Mesenteric fat pad (tissue), 1 donor: ENCODE data around the gene SMNDC1. TPM values are rescaled to one million over a fixed set of nuclear protein-coding genes. Genes with fewer than 3 reads are reported as not detected.
"Not testable (repeated sequence)": the region's sequence is repeated elsewhere in the genome, so short reads cannot be mapped to it uniquely, and the experiment has no call there.

Source experiments
- DNase-seq: peaks from one replicate; pipeline ENCODE4 v3.0.0-alpha.2; 2020; ENCODE audit warnings: low spot score
- long read RNA-seq: library from polyadenylated mRNA; unstranded; transcript quantifications from one replicate; pipeline ENCODE4 v2.0.0, GENCODE V29; 2020
- total RNA-seq: library from RNA; stranded (reverse); fragmentation: NEBNext Ultra II Directional; extraction: Animal tissue kit (Norgen Biotek cat#: 25700); gene quantifications from one replicate; pipeline ENCODE4 v1.2.1, GENCODE V29; 2021
- donor health status: DM: yes; HTN: yes; CAD: no.

Gene SMNDC1
- 26.1 TPM for total RNA-seq
- long read RNA-seq, full-length matches to known transcripts = 8 of 11 reads
- long read RNA-seq, partial matches to known transcripts = 2 of 11 reads
- long read RNA-seq, other reads (novel, unspliced or antisense) = 1 of 11 reads

DNA sequence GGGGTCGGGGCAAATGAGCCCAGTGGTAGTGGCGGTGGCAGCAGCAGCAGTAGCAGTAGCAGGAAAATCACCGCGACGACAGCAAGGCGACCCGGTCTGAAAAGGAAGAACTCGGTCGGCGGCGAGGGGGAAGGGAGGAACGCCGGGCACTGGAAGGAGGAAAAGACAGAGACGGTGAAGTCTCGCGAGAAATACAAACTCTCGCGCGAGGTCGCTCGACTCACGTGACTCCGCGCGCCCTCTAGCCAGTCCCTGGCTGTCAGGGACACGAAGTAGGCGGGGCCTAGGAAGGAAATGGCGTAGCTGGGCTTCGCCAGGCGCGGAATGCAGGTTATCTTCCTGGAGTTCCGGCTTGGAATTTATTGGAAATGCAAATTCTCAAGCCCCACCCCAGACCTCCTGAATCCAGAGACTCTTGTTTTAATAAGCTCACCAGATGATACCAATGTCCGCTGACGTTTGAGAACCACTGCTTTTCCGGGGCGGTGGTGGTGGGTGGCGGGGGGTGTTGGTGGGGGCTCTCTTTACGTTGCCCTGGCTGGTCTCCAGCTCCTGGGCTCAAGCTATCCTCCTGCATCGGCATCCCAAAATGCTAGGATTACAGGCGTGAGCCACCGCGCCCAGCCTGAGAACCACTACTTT is at the start of gene SMNDC1:
TSS of gene SMNDC1 (minus strand) at position 141 of the 642 bp plus-strand sequence. CDS start 1,333 bp downstream, outside the sequence.
- DNase-seq = peak; percentile 98

DNA sequence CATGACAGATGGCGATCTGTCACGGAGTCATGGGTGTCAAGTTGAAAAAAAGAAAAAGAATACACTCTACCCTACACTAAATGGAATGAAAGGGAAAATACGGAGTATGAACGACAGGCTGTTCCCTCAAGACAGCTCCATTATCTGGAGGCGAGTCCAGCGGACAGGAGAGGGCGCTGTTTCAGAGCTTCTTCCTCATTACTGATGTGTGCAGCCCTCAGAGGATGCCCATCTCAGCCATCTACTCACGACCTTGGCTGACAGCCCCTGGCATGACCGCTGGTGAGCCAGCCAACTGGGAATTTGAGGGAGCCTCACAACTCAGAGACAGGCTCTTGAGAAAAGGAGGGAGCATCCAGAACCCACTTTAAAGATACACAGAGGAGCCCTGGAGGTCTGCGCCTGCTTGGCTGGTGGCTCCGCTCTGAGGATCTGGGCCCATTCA is 49.6 kb upstream of the SMNDC1 start:
- DNase-seq = peak; percentile 90

DNA sequence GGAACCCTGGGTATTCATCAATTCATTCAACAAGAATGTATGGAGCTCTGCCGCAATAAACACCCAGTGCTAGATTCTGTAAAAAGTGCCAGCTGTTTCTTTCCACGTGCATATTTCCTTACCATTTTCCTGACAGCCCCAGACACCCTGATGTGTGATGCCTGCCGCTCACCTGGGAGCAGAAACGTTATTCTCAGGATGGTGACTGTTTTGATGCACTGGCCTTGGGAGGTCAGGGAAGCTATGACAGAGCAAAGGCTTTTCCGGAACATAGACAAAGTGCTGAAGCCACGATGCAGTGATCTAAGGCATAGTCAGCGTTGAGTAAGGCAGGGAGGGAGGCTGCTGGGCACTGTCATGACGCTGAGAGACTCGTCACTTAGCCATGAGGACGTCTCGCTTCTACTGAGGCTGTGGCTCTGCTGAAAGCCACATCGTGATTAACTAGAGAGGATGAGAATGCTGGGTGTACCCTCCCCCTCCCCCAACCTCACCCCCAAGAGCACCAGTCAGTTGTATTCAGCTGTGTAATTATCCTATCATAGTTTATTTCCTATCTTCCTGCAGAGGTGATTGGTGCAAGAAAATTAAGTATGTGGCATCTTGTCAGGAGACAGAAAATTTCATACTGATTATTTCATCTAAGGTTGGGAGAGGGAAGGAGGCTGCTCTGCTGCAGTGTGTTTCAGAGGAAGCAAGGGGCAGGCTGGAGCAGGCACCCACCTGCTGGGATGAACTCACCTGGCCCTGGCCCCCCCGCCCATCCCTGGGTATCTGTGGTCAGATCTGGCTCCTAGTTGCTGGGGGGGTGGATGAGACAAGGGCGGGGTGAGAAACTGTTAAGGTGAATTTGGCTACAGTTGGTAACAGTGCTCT is 48.8 kb upstream of the SMNDC1 start:
- DNase-seq = no peak

DNA sequence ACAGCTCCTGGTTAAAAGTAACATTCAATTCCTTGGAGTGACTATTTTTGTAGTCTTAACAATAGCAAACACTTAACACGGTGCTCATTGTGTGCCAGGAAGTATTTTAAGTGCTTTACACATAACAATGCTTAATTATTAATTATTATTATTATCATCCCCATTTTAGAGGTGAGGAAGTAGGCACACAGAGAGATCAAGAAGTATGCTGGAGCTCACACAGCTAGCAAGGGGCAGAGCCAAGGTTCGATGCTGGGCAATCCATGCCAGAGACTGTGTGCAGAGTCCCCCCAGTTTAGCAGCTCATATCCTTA is 48.2 kb upstream of the SMNDC1 start:
- no peak for DNase-seq

DNA sequence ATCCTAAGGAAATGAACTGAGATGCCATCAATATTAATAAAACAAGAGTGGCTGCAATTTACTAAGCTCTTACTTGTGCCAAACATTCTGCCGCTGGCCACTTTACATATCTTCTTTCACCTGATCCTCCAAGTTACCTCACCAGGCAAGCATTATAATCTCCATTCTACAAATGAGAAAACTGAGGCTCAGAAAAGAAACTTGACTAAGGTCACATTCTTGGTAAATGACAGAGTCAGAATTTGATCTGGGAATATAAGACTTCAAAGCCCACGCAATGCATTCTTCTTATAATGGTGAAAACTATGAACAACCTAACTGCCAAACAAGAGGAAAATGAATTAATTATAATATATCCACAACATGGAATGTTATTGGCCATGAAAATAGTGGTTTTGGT is 46.1 kb upstream of the SMNDC1 start:
- no peak for DNase-seq

DNA sequence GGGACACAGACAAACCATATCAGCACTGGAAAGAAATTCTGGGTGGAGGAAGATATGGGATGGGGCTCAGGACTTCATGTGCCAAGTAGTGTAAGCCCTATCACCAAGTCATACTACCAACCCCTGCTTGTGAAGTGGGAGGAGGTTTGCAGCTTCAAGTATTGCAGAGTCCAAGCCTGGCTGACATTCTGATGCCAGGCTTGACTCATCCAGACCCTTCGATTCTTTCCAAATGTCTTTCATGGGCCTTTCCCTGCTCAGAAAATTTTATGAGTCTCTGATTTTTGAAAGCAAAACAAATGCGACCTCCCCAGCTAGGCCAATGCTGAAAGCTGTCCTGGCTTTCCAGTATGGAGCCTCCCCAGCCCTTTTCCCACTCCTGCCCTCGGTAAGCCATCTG is 45.1 kb upstream of the SMNDC1 start:
- DNase-seq = peak; percentile 24

DNA sequence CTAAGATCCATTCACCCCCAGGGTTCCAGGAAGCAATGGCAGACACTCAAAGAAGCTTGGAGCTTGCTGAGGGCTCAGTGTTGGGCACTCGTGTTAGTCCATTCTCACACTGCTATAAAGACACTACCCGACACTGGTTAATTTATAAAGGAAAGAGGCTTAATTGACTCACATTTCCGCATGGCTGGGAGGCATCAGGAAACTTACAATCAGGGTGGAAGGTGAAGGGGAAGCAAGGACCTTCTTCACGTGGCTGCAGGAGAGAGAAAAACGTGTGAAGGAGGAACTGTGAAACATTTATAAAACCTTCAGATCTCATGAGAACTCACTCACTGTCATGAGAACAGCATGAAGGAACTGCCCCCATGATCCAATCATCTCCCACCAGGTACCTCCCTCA is 44.7 kb upstream of the SMNDC1 start:
- peak; percentile 22 for DNase-seq

DNA sequence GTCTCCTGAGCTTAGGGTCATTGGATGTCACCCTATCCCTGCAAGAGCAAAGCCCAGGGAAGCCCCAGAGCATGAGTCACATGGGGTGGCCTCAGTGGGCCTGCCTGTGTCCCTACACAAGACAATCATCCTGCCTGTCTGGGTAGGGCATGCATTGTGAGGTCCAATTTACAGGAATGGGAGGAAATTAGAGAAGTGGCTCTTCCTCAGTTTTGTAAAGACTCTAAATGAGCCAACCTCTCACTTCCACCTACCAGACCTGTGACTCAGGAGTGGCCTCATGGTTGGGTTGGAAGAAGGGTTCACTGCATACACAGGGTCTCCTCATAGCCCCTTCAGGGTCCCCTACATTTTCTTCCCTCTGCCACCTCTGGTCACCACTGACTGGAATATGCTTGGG is 43.6 kb upstream of the SMNDC1 start:
- peak; percentile 33 for DNase-seq

DNA sequence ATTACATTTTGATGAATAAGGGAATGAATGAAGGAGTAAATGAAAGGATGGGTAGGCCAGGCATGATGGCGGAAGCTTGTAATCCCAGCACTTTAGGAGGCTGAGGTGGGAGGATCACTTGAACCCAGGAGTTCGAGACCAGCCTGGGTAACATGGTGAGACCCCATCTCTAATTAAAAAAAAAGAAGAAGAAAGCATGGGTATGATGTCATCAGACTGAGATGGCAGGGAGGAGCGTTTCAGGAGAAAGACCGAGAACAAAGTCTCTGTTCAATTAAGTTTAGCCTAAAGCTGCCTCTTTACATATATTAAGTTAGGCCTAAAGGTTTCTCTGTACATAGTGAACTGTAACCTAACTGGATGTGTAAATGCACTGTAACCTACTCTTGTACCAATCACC is 42.2 kb upstream of the SMNDC1 start:
- DNase-seq = peak; percentile 1

DNA sequence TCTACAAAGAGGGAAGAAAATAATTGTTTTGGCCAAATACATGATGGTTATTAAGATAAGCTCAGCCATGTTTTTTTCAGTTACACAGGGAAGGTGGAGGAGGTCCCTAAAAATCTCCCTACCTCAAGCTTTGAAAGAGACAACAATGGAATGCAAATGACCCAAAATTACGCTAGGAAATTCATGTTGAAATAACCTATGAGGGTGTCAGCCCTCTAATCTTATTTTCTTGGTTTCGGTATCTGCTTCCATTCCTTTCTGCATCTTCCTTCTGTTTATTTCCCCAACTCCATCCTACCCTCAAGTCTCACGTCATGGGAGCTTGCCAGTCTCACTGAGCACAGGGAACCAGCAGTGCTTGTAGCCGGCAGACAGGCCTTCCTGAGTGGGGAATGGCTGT is 40.6 kb upstream of the SMNDC1 start:
- peak; percentile 49 for DNase-seq

DNA sequence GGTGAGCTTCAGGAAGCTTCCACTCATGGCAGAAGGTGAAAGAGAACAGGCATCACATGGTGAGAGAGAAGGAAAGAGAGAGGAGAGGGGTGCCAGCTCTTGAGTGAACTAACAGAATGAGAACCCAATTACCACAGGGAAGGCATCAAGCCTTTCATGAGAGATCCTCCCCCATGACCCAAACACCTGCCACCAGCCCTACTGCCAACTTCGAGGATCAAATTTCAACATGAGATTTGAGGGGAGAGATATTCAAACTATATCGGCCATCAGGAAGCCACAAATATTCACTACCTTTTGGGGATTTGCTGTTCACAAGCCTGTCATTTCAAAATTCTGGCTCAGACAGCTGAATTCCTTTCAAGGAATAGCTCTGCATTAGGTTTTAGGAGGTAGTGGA is 39.9 kb upstream of the SMNDC1 start:
- DNase-seq = no peak

DNA sequence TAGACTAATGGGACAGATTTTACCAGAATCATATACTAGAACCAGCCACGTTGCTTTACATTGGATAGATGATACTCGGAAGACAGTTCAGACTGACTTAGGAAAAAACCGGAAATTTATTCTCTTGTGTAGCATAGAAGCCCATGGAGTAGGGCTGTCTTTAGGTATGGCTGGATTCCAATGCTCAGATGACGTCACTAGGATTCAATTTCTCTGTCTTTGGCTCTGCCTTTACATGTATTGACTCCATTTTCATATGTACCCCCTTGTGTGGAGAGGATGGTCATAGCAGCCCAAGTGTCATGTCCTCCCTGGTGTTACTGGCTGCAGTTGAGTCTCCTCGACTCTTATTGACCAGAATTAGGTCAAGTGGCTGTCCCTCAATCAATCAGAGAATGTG is 39.2 kb upstream of the SMNDC1 start:
- no peak for DNase-seq

DNA sequence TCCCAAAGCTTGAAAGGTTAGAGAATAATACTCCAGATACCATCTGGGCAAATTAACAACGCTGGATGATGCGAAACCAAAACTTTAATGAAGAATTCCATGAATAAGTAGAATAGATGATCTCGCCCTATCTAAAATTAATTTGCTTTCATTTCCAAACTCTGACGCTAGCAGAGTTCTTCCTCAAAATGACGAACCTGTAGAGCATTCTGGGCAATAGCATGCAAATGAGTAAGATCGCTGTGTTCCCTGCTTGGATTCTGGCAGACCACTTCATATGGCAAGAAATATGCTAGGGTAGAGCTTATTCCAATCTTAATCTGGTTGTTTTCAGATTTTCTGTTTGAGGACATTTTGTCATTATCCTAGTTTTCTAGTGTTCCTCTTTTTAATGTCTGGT is 36.1 kb upstream of the SMNDC1 start:
- DNase-seq = no peak

DNA sequence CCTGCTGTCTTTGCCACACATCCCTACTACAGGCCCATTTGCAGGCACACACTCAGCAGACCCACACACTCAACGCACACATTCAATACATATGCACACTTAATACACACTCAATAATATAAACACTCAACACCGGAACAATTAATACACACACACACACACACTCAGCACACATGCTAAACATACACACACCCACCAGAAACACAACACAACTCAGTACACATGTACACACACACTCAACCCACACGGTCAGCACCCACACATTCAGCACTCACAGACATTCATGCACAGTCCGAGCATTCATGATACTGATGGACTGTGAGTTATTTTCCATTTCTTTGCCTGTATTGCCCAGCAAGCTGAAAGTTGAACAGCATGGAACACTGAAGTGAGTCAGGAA is 35.4 kb upstream of the SMNDC1 start:
- DNase-seq = no peak

DNA sequence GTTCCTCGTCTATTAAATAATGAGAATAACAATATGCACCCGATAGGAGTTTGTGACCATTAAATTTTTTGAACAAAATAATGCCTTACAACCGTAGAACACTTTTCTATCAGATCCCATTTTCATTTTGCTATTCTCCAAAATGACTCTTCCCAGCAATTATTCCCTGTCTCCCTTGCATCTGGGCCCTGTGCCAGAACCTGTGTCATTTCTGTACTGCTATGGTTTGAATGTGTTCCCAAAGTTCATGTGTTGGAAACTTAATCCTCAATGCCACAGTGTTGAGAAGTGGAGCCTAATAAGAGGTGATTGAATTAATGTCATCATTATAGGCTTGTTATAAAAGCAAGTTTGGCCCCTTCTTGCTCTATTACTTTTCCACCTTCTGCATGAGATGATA is 33.2 kb upstream of the SMNDC1 start:
- DNase-seq = no peak

DNA sequence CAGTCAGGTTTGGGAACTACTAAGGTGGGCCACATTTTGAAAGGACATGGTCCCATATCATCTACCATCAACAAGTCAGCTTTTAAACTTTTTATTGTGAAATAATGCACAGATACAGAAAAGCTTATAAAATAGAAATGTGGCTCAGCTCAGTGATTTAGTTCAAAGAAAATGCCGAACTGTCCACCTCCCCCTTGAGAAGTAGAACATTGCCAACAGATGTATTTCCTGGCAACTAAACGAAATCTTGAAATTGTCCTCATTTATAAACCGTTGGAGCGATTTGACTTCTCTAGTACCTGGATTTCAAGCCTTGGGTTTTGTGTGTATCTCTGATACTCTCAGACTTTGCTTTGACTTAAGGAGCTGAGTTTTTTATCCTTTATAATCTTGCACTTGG is 32.7 kb upstream of the SMNDC1 start:
- DNase-seq = no peak

DNA sequence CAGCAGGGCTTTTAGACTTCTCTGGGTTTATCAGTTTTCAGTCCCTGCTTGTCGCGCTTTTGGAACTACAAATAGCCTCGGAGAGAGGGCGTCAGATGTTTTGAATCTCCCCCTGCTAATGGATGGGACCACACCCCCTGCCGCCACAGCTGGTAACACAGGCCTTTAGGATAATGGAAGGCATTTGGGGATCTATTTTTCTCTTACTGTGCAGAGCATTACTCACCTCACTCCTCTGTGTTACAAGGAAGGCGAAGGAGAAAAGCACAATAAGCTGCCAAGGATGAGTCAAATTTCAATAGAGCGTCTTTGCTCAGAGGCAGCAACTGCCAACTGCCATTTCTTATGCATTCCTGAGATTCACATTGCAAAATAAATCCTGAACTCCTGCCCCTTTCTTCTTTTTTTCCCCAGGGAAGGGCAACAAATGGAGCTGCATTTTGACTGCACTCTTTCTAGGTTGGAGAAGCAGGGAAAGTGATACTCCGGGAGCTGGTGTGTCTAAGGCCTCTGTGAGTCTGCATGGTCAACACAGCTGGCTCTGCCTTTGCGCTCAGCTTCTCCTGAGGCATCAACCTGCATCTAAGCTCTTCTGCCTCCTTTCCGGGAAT is 31.5 kb upstream of the SMNDC1 start:
- DNase-seq = no peak

DNA sequence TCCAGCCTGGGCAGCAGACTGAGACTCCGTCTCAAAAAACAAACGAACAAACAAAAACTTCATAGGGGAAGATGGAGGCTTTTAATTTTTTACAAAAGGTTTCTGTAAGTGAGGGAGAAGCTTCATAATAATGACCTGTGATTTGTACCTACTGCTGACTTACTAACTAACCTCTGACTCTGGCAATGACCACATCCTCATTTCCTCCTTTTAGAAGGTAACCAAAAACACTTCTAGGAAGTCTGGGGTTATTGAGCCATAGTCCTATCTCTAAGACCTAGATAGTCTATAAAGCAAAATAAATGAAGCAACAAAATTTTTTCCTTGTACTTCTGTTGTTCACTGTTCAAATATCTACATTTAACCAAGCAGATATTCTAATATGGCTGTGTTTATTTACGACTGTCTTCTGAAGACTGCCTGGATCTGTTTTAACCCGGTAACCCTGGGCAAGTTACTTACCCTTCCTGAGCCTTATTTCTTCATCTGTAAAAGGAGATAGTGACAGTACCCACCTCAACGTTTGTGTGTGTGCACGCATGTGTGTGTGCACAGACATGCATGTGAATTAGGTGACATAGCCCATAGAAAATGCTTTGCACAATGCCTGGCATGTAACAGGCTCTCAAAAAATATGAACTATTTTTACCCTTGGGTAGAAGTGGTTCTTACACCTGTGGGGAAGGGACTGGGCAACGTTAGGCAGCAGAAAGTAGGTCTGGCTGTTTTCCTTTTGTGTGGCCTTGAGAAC is 30.8 kb upstream of the SMNDC1 start:
- DNase-seq = no peak

DNA sequence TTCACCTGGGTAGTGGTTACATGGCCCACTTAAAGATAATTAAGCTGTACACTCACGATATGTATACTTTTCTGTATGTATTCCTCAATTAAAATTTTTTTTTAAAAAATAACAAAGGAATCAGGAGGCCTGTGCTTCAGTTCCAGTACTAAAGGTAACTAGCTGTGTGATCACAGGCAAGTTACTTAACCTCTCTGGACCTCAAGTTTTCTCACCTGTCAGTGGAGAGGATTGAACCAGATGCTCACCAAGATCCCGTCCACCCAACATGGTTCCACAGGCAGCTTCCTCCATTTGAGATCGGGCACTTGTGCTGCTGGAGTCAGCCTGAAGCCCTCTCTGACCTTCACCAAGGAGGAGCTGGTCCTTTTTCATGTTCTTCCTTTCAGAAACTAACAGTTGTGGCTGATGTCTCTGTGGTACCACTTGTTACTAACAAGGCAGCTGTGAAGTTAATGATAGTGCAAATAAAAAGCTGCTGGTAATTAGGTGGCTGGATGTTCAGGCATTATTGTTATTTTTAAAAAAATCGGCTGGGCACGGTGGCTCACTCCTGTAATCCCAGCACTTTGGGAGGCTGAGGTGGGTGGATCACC is 29.4 kb upstream of the SMNDC1 start:
- DNase-seq = no peak

DNA sequence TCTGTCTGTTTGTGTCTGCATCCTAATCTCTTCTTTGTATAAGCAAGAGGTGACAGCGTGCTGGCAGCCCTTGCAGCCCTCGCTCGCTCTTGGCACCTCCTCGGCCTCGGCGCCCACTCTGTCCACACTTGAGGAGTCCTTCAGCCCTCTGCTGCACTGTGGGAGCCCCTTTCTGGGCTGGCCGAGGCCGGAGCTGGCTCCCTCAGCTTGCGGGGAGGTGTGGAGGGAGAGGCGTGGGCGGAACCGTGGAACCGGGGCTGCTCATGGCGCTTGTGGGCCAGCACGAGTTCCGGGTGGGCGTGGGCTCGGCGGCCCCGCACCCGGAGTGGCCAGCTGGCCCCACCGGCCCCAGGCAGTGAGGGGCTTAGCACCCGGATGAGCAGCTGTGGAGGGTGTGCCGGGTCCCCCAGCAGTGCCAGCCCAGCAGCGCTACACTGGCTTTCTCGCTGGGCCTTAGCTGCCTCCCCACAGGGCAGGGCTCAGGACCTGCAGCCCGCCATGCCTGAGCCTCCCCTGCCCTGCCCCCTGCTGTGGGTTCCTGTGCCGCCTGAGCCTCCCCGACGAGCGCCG is 26.6 kb upstream of the SMNDC1 start:
- DNase-seq = not testable (repeated sequence)

DNA sequence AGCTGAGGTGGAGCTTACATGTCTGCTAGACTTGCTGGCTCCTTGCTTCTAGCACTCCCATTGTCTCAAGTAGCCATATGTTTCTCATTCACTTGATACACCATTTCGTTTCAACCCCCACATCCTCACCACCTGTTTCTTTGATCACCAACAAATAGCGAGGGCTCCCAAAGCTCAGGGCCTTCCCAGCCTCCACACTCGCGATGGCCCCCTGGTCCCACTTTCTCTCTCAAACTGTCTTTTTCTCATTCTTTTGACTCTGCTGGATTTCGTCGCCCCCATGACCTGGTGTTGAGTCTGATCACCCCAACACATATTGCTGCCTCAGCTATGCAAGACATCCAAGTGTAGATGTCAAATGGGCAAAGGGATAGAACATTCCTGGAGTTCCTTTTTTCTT is 26.0 kb upstream of the SMNDC1 start:
- DNase-seq = no peak
